T-helper 17 cell (primary cell): ENCODE results near the gene DPF1. TPM values are rescaled to one million over a fixed set of nuclear protein-coding genes. Genes with fewer than 3 reads are reported as not detected.

Experiments used
- ATAC-seq: fragments of 150-1000 bp; cut with Tn5 transposase; 2 replicates; pipeline ENCODE4 v1.10.0; 2021; ENCODE audit warnings: mild to moderate bottlenecking, moderate library complexity
- DNase-seq, 3 donors: peaks; one replicate each; pipeline versions ENCODE4 v3.0.0 to v3.0.0-alpha.2; 2020 to 2021
- H3K9me3 ChIP-seq: one replicate; pipeline ENCODE4 v1.7.0; 2013; ENCODE audit warnings: low read length, mild to moderate bottlenecking; ENCODE audit not compliant: control insufficient read depth, poor library complexity, severe bottlenecking
- H3K27ac Mint-ChIP-seq: one replicate; pipeline ENCODE4 v1.8.0; 2022; ENCODE audit warnings: mild to moderate bottlenecking, moderate library complexity, mixed read lengths
- H3K27me3 Mint-ChIP-seq: one replicate; pipeline ENCODE4 v1.8.0; 2022; ENCODE audit warnings: mixed read lengths
- H3K36me3 Mint-ChIP-seq: one replicate; pipeline ENCODE4 v1.8.0; 2022; ENCODE audit warnings: low read depth, mixed read lengths
- H3K4me1 Mint-ChIP-seq: one replicate; pipeline ENCODE4 v1.8.0; 2022; ENCODE audit warnings: mild to moderate bottlenecking, mixed read lengths
- H3K4me3 Mint-ChIP-seq: one replicate; pipeline ENCODE4 v1.8.0; 2022; ENCODE audit warnings: mild to moderate bottlenecking, moderate library complexity, mixed read lengths
- total RNA-seq, 4 donors: library from RNA in 2 of 4; stranded (reverse) in 2 of 4; gene quantifications; one replicate each; pipeline ENCODE4 v1.2.3 and lab custom pipeline; 2022 to 2026

DPF1 gene
- total RNA-seq, 2 donors from 2014 or later, result not detected

DNA sequence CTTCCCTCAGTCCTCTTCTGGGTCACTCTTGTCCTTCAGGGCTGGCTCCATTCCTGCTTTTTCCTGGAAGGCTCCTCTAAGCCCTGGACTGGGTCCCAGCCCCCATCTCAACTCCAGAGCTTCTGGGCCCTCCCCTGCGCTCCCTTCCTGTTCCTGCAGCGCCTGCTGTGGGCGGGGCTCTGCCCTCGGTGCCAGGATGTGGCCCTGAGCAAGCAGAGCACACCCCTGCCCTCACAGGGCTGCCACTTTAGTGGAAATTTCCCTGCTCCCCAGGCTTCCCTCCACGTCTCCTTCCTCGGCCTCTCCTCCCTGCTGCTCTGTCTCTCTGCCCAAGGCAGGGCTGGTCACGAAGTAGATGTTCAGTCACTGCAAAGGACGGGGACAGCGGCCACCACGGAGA, 28.8 kb downstream of the DPF1 start:
- Mint-ChIP-seq H3K4me1 (no peaks in the 10 kb centered on the region), H3K4me3 (no peak overlapping the region), H3K27me3 (no peaks in the 10 kb centered on the region), H3K36me3 (peaks cover 3% of the 10 kb centered on the region), H3K27ac (no peak overlapping the region)
- no peak for DNase-seq
- H3K9me3 ChIP-seq, result no peaks in the 10 kb centered on the region
- no peak for ATAC-seq

GRCh38 chr19:38194061-38194701, 29.8 kb downstream of the DPF1 start:
- Mint-ChIP-seq H3K27me3 (no peaks in the 10 kb centered on the region), H3K27ac (no peak overlapping the region), H3K4me3 (no peak overlapping the region), H3K36me3 (peaks cover 3% of the 10 kb centered on the region), H3K4me1 (no peaks in the 10 kb centered on the region)
- DNase-seq (no peak), ATAC-seq (no peak)
- no peaks in the 10 kb centered on the region for H3K9me3 ChIP-seq

DNA sequence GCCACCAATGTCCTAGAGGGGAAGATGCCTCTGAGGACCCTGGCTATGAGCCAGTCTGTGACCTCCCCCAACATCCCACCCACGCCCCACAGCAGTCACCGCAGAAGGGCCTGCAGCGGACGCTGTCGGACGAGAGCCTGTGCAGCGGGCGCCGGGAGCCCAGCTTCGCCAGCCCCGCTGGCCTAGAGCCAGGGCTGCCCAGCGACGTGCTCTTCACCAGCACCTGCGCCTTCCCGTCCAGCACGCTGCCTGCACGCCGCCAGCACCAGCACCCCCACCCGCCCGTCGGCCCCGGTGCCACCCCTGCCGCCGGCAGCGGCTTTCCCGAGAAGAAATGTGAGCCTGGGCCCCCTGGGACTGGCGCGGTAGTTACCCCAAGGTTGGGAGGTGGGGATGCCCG, 30.6 kb downstream of the DPF1 start:
- H3K27ac Mint-ChIP-seq, result no peak overlapping the region
- ATAC-seq (no peak), DNase-seq (no peak)
- no peak overlapping the region for H3K4me3 Mint-ChIP-seq
- H3K36me3 Mint-ChIP-seq, result peaks cover 7% of the 10 kb centered on the region
- no peaks in the 10 kb centered on the region for H3K9me3 ChIP-seq
- no peaks in the 10 kb centered on the region for H3K27me3 Mint-ChIP-seq
- no peaks in the 10 kb centered on the region for H3K4me1 Mint-ChIP-seq

- Mint-ChIP-seq H3K36me3 (peaks cover 7% of the 10 kb centered on the region), H3K4me1 (no peaks in the 10 kb centered on the region), H3K27me3 (no peaks in the 10 kb centered on the region), H3K4me3 (no peak overlapping the region), H3K27ac (no peak overlapping the region)
- DNase-seq (no peak), ATAC-seq (no peak)
- H3K9me3 ChIP-seq, result no peaks in the 10 kb centered on the region
Observed at GRCh38 chr19:38191747-38192146, 32.3 kb downstream of the DPF1 start.

DNA sequence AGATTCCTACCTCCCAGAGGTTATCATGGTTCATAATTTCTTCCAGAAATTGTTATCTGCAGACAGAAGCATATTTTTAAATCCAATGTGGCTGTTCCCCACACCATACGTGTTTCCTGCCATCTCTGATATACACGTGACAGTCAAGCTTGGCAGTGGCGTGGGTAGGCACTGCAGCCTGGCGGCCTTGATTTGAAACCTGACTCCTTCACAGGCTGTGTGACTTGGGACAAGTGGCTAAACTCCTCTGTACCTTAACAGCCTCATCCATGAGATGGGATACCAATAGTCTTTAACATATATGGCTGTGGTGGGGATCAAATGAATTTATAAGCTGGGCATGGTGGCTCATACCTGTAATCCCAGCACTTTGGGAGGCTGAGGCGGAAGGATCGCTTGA, 33.2 kb downstream of the DPF1 start:
- H3K9me3 ChIP-seq, result no peaks in the 10 kb centered on the region
- H3K27ac Mint-ChIP-seq, result no peak overlapping the region
- H3K4me1 Mint-ChIP-seq, result no peaks in the 10 kb centered on the region
- no peak for ATAC-seq
- no peaks in the 10 kb centered on the region for H3K27me3 Mint-ChIP-seq
- peaks cover 4% of the 10 kb centered on the region for H3K36me3 Mint-ChIP-seq
- no peak for DNase-seq
- H3K4me3 Mint-ChIP-seq, result no peak overlapping the region

DNA sequence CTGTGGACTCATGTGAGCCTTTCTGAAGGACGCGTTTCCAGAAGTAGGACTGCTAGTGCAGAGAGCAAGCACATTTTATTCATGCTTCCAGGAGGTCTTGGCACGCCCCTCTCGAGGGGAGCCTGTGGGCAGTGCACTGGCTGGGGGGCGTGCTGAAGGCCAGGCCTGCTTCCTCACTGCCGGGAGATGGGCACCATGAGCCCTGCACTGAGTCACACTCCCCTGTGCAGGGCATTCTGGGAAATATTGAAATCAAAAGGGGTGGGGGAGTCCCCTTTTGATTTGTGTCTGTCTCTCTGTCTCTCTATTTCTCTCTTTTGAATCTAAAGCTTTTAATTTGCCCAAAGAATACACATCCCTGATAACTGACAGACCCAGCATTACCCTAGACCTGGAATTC, 34.0 kb downstream of the DPF1 start:
- ATAC-seq (no peak), DNase-seq (no peak)
- no peak overlapping the region for H3K4me3 Mint-ChIP-seq
- no peak overlapping the region for H3K27ac Mint-ChIP-seq
- H3K4me1 Mint-ChIP-seq, result no peaks in the 10 kb centered on the region
- H3K9me3 ChIP-seq, result no peaks in the 10 kb centered on the region
- H3K36me3 Mint-ChIP-seq, result peaks cover 4% of the 10 kb centered on the region
- no peaks in the 10 kb centered on the region for H3K27me3 Mint-ChIP-seq

- Mint-ChIP-seq H3K36me3 (peaks cover 15% of the 10 kb centered on the region), H3K4me3 (no peak overlapping the region), H3K27ac (no peak overlapping the region), H3K4me1 (peaks cover 3% of the 10 kb centered on the region), H3K27me3 (no peaks in the 10 kb centered on the region)
- H3K9me3 ChIP-seq, result peaks cover 2% of the 10 kb centered on the region
- no peak for ATAC-seq
- no peak for DNase-seq
Observed at GRCh38 chr19:38185562-38185961, 38.5 kb downstream of the DPF1 start.

- H3K9me3 ChIP-seq, result peaks cover 2% of the 10 kb centered on the region
- Mint-ChIP-seq H3K27ac (no peak overlapping the region), H3K27me3 (no peaks in the 10 kb centered on the region), H3K36me3 (peaks cover 15% of the 10 kb centered on the region), H3K4me3 (no peak overlapping the region), H3K4me1 (peaks cover 3% of the 10 kb centered on the region)
- DNase-seq (no peak), ATAC-seq (no peak)
Observed at GRCh38 chr19:38184815-38185214, 39.2 kb downstream of the DPF1 start.

GRCh38 chr19:38183251-38183897, 40.6 kb downstream of the DPF1 start:
- Mint-ChIP-seq H3K4me3 (no peak overlapping the region), H3K4me1 (peaks cover 3% of the 10 kb centered on the region), H3K27ac (no peak overlapping the region), H3K36me3 (peaks cover 13% of the 10 kb centered on the region), H3K27me3 (no peaks in the 10 kb centered on the region)
- H3K9me3 ChIP-seq, result peaks cover 2% of the 10 kb centered on the region
- no peak for DNase-seq
- ATAC-seq, result no peak

- no peaks in the 10 kb centered on the region for H3K27me3 Mint-ChIP-seq
- H3K36me3 Mint-ChIP-seq, result peaks cover 13% of the 10 kb centered on the region
- H3K27ac Mint-ChIP-seq, result no peak overlapping the region
- no peak for ATAC-seq
- DNase-seq, result no peak
- peaks cover 3% of the 10 kb centered on the region for H3K4me1 Mint-ChIP-seq
- H3K4me3 Mint-ChIP-seq, result no peak overlapping the region
- H3K9me3 ChIP-seq, result peaks cover 2% of the 10 kb centered on the region
Observed at GRCh38 chr19:38182536-38183210, 41.3 kb downstream of the DPF1 start.

DNA sequence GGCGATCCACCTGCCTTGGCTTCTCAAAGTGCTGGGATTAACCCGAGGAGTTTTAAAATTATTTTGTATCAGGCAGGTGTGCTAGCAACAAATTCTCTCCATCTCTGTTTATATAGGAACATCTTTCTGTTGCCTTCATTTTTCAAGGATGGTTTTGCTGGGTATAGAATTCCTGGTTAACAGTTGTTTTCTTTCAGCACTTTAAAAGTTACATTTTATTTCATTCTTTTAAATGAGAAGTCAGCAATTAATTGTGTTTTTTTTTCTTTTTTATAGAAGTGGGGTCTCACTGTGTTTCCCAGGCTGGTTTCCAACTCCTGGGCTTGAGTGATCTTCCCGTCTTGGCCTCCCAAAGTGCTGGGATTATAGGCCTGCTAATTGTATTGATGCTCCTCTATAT, 44.0 kb downstream of the DPF1 start:
- peaks cover 3% of the 10 kb centered on the region for H3K4me1 Mint-ChIP-seq
- peaks cover 13% of the 10 kb centered on the region for H3K36me3 Mint-ChIP-seq
- H3K27ac Mint-ChIP-seq, result no peak overlapping the region
- H3K4me3 Mint-ChIP-seq, result no peak overlapping the region
- H3K9me3 ChIP-seq, result peaks cover 2% of the 10 kb centered on the region
- H3K27me3 Mint-ChIP-seq, result no peaks in the 10 kb centered on the region
- ATAC-seq (no peak), DNase-seq (no peak)

- Mint-ChIP-seq H3K27ac (no peak overlapping the region), H3K36me3 (peaks cover 5% of the 10 kb centered on the region), H3K27me3 (no peaks in the 10 kb centered on the region), H3K4me3 (no peak overlapping the region), H3K4me1 (peaks cover 7% of the 10 kb centered on the region)
- H3K9me3 ChIP-seq, result no peaks in the 10 kb centered on the region
- no peak for ATAC-seq
- DNase-seq, result no peak
Observed at GRCh38 chr19:38175422-38175821, 48.6 kb downstream of the DPF1 start.

- Mint-ChIP-seq H3K36me3 (peaks cover 2% of the 10 kb centered on the region), H3K27ac (no peak overlapping the region), H3K4me3 (no peak overlapping the region), H3K4me1 (peaks cover 7% of the 10 kb centered on the region), H3K27me3 (no peaks in the 10 kb centered on the region)
- DNase-seq, result no peak
- no peak for ATAC-seq
- H3K9me3 ChIP-seq, result no peaks in the 10 kb centered on the region
Observed at GRCh38 chr19:38173291-38174041, 50.6 kb downstream of the DPF1 start.
